GM21390 (cell line): ENCODE data around the gene ZSWIM4.

Experiments
- ATAC-seq: cut with Tn5 transposase; IDR thresholded peaks from one replicate; pipeline ENCODE4 v1.9.1; 2021; ENCODE audit not compliant: unreplicated experiment

Gene ZSWIM4

DNA sequence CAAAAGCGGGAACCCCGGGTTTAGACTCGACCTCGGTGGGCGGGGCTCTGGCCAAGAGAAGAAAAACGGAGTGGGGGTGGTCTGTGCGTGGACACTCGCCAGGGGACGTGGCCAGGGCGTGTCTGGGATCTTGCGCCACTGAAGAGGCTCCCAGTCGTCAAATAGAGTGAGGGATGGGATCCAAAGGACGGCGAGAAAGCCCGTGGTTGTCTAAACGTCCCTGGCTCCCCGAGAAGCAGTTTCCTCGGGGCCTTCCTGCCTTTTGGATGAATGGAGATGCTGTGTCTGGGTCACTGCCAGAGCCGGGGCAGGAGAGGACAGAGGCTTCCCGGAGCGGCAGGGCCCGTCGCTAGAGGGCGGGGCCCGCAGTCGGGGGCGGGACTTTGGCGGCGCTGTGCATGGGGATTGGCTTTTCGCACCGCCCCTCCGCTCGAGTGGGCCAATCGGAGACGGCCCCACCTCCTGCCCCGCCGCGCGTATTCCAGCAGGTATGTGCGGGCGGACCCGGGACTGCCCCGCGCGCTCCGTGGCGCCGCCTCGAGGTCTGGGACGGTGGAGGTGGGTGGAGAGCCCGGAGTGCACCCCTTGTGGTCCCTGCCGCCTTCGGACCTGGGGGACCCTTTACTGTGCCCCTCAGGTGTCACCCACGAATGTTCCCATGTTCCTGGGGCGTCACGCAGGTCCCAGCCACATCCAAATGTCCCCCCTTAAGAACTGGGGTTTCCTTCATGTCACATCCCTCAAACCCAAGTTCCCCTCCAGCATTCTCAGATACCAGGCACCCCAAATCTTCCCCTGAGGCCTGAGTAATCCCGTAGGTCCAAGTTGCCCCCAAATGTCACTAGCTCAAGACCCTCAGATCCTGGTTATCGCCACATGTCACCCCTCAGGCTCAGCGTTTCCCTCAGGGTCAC, 38.3 kb downstream of the ZSWIM4 start:
- peak; percentile 70 for ATAC-seq

- no peak for ATAC-seq
Measured at GRCh38 chr19:13834244-13835069, 39.2 kb downstream of the ZSWIM4 start.

- no peak for ATAC-seq
Measured at GRCh38 chr19:13835791-13836723, 40.8 kb downstream of the ZSWIM4 start.

- no peak for ATAC-seq
Measured at GRCh38 chr19:13838435-13839129, 43.3 kb downstream of the ZSWIM4 start.

DNA sequence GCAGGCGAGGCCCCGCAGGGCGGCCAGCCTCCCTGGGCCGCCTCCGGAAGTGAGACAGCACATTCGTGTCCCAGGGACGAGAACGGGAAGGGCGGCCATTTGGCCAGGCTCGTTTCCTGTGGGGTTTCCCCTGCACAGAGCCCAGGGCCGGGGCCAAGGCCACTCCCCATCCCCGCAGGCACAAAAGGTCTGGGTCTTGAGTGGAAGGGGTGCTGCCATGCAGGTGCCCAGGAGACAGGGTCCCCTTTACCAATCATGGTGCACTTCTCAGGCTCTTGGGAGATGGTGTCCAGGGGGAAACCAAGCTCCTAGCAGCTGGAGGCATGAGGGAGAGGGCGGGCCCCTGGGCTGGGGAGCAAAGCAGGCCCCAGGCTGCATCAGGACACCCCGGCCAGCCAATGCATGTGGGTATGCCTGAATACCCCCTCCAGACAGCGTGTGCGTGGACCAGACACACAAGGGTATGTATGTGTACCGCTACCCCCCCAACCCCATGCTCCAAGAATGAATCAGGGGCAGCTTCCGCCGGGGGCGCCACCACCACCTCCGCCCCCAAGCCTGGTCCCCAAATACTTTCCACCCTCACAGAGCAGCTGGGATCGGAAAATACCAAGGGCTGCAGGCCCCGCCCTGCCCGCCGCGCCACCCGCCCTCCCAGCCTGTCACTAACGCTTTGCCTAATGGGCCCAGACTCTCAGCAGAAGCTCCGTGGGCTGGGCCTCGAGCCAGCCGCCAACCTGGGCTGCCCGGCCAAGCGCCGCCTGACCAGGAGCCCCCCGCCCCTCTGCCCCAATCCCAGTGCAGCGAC, 44.1 kb downstream of the ZSWIM4 start:
- ATAC-seq: no peak

DNA sequence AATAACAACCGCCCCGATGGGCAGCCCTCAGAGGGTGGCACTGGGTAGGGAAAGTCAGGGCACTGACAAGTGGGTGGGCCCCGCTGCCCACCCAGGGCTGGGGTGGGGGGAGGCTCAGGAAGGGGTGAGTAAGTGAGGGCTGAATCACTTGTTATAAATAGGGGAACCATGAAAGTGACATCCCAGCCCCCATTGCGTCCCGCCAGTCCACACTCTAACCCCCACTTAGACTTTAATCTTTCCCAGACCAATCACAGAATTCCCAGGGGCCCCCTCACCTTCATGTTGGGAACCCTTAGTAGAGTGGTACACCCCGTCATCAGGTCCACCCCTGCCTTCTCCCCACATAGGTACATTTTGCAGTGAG, 44.7 kb downstream of the ZSWIM4 start:
- no peak for ATAC-seq

- ATAC-seq: no peak
Measured at GRCh38 chr19:13840305-13841085, 45.3 kb downstream of the ZSWIM4 start.

GRCh38 chr19:13841086-13841961, 46.1 kb downstream of the ZSWIM4 start:
- ATAC-seq: no peak

DNA sequence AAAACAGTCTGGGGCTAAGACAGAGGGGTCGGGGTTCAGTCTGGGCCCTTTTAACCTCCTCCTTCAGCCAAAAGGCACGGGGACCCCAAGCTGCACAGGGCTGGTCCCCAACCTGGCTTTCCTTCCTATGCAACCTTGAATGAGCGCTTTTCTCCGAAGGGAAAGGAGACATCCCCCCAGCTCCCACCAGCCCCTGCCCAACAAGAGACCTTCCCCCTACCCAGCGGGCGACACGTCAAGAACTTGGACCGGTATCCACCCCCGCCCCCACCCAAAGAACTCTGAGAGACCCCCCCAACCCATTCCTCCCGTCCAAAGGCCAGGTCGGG, 46.7 kb downstream of the ZSWIM4 start:
- no peak for ATAC-seq

- ATAC-seq: no peak
Measured at GRCh38 chr19:13842291-13843103, 47.3 kb downstream of the ZSWIM4 start.

DNA sequence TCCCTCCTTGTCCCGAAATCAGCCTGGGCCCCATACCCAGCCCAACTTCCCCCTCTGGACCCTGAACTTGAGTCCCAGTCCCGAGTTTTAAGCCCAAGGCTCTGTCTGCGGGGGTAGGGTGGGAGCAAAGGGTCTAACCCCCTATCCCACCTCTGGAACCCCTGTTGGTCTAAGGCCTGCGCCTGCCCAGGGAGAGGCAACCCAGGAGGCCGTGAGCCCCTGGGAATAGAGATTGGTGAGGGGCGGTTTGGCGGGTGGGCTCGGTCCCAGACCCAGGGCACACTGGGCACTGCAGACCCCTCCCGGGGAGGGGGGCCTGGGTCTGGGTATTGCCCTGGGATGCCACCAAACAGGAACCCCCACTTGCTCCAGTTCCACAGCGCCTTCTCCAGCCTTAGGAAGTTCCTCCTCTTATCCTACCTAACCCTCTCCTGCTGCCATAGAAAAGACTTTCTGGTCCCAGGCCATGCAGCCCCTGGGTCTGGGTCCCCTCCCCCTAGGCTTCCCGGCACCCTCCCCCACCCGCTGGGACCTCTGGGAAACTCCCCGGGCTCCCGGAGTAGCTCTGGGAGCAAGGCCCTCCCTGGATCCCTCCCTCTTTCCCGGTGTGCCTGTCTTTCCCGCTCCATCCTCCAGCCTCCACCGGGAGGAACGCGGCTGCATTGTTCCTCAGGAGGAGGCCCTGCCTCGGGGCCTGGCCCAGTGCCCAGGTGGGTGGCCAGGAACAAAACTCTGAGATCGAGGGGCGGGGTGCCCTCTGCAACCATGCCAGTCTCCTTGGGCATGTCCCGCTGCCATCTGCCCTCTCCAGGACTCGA, 48.1 kb downstream of the ZSWIM4 start:
- no peak for ATAC-seq

GRCh38 chr19:13844130-13844631, 48.9 kb downstream of the ZSWIM4 start:
- ATAC-seq: no peak

- ATAC-seq: peak; percentile 49
Measured at GRCh38 chr19:13846557-13847406, 51.5 kb downstream of the ZSWIM4 start.

GRCh38 chr19:13847407-13848339, 52.4 kb downstream of the ZSWIM4 start:
- ATAC-seq: no peak
